Measurements from ENCODE around the gene BPIFB3.

The BPIFB3 gene

DNA sequence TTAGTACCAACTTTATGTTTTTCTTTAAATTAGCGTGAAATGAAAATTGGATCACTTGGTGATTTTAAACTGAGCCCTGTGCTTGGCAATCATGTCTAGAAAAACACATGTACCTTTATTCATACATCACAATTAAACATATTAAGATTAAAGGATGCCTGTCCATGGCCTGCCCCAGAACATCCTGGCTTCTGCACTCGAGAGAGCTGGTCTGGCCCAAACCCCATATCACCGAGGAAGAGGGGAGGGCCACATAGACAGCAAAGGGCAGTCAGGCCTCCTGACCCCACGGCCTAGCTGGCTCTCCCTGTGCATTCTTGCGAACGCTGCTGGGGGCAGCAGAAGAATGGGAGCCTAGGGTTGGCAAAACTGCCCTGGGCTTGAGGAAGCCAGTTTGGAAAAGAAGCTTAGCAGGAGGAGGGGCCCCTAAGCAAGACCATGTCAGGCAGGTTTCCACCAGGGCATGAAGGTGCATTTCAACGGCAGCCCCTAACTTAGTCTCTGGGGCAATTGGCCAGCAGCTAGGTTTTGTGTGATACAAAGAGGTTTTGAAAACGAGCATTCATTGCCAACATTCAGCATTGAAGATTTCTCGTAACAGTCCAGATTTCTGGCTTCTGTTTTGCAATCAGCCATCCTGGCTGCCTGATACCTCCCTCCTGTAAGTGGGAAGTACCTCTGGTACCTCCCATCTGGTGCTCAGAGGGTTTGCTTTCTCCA, 8.6 kb downstream of the BPIFB3 start:
- no peak for DNase-seq (ENCODE audit: low read depth)

DNA sequence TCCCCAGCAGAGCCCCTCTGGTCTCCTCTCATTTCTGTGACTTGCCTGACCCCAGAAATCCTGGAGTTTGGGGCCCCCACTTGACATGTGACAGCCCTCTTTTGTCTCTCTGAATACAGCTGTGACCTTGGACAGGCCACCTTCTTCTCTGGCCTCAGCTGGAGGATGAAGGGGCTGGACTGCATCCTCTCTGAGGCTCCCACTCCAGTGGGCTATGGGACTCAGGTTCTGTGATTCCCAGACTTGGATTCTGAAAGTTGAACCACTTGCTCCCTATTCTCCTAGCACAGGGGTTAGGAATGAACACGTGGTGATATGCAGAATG, 9.1 kb downstream of the BPIFB3 start:
- no peak for DNase-seq (ENCODE audit: low read depth)

DNA sequence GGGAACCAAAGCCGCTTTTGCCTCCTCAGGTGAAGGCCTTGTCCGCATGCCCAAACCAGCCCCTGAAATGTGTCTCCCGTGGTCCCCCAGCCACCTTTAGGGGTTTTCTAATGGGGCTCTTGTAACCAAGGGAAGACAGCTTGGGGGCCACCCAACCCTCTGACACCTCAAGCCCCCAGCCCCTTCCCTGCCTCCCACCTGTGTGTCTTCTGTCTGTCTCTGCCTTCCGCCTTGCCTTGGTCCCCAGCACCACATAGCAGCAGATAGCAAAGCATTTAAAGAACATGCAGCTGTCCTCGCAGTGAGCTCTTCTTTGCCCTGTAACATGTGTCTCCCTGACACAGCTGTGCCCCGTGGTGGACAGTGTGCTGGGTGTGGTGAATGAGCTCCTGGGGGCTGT, 9.6 kb downstream of the BPIFB3 start:
- DNase-seq (ENCODE audit: low read depth), result no peak

DNA sequence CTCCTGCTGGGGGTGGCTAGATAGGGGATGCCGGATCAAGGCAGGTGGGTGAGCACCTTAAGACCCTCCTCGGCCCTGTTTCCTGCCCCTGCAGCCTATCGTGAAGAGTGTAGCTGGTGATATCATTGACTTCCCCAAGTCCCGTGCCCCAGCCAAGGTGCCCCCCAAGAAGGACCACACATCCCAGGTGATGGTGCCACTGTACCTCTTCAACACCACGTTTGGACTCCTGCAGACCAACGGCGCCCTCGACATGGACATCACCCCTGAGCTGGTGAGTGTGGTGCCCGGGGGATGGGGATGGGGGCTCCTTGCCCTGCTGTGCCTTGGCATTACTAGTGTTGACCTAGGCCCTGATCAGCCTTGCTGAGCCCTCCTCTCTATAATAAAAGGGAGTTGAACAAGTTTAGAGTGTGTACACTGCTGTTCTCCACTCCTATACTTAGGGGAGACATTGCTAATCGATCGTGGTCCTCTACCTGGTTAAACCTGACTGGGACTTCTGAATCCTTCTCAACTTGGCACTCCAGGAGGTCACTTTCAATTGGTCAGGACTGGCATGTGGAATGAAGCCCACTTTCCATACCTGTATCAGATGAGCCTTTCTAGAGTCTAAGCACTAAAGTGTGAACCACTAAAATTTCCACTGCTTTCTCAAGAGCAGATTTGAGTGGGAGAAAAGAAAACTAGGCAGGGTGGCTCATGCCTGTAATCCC, 11.0 kb downstream of the BPIFB3 start:
- no peak for DNase-seq (ENCODE audit: low read depth)

DNA sequence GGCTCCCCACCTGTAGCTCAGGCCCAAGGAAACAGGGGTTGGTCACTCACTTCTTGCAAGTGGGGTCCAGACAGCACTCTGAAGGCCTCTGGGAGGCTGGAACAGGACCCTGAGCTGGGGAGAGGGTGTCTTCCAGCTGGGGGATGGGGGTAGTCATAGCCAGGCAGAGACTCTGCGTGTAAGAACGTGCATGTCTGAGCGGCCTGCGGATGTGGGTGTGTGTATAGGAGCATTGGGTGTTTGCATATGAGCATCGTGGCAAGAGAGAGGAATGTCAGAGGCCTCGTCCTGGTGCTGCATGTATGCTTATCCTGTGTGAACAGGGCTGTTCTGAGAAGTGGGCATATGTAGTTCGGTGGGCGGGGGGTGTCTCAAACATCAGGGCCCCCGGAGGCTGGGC, 12.1 kb downstream of the BPIFB3 start:
- DNase-seq (ENCODE audit: low read depth), result no peak

DNA sequence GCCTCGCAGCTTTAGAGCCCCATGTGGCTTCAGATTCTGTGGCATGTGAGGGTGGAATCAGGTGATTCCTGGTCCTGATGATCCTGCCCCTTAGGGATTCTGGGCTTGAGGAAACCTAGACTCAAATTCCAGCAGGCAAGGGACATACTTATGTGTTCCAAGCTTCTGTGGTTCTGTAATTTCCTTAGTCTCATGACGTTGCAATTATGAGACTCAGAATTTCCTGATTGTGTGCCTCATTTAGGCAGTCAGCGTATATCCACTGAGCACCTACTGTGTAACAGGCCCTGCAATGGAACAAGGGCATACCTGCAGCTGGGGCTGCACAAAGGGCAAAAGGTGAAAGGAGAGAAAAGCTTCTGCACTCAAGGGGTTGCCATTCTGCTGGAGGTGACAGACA, 14.1 kb downstream of the BPIFB3 start:
- DNase-seq (ENCODE audit: low read depth), result no peak

DNA sequence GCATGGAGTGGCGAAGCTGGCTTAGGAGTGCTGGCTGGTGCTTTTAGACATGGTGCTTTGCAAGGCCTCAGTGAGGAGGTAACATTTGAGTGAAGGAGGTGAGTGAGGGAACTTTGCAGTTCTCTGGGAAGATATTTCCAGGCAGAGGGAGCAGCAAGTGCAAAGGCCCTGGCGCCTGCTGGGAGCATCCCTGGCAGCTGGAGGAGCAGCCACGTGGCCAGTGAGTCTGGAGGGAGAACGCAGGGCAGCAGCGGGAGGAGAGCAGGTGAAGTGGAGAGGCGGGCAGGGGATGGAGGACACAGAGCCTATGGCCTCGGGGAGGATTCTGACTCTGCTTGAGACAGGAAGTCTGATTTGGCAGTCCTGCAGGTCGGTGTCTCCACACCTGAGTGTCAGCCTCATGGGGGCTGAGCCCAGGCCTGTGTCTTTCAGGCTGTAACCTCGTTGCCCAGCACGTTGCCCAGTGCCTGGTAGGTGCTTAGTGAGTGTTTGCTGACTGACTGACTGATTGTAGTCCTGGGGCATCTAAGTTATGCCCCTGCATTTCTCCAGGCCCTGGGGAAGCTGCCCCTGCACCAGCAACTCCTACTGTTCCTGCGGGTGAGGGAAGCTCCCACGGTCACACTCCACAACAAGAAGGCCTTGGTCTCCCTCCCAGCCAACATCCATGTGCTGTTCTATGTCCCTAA, 14.7 kb downstream of the BPIFB3 start:
- DNase-seq (ENCODE audit: low read depth), result no peak

DNA sequence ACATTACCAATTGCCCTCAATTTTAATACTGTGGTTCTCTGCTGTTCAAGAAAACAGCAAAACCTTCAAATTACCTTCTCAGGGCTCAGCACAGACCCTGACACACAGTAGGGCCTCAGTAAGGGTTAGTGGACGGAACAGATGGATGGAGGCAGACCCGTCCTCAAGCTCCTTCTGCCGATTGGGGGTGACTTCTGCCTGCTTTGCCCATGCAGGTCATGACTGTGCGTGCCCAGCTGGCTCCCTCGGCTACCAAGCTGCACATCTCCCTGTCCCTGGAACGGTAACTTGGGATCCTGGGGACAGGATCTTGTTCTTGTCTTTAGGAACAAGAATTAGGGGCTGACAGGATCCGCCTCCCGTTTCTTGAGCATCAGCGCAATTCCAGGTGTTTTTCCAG, 16.0 kb downstream of the BPIFB3 start:
- no peak for DNase-seq (ENCODE audit: low read depth)

DNA sequence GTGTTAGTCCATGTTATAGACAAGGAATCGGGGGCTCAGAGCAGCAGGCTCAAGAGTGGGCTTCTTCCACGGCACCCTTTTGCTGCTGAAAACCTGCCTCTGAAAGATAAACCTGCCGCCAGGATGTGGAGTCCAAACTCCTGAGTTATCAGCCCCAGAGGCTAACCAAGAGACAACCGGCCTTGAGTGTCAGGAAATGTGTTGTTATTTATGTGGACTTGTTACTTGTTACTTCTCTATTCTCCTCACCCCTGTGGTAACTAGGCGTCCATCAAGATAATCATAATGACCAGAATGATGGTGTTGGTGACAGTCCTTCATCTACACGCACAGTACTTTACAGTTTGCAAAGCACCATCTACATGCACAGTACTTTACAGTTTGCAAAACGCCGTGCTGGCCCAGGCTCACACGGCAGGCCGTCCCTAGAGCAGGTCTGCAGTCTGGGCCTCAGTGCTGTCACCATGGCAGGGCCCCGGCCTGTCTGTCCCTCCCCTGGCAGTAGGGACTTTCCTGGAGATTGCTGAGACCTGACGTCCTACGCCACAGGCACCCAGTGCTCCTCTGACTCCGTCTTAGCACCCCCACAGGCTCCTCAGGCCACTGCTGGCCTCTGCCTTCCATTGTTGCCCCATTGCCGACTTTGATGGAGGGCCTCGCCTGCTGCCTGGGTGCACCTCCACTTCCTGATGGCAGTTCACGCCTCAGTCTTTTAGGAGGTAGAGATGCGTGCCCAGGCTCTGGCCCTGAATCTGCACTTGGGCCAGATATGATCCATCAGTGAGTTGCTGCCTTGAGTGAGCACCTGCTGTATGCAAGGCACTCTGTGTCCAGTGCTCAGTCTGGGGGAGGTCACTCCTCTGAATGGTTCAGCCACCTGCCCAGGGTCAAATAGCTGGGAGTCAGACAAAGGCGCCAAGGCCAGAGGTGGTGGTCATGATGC, 16.7 kb downstream of the BPIFB3 start:
- no peak for DNase-seq (ENCODE audit: low read depth)

DNA sequence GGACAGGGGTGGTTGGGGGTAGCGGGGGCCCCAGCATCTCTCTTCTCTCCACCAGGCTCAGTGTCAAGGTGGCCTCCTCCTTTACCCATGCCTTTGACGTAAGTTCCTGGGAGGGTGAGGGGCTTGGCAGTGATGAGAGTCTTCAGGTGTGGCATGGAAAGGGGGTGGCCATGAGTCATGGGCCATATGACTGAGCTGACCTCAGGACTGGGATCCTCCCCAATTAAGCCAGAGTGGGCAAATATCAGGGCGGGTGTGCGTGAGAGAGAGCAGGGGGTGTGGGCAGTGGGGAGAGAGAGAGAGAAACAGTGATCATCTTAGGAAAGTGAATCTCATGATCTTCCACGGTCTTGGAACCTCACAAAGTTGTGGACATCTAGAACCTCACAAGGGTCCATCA, 17.5 kb downstream of the BPIFB3 start:
- DNase-seq (ENCODE audit: low read depth), result no peak

DNA sequence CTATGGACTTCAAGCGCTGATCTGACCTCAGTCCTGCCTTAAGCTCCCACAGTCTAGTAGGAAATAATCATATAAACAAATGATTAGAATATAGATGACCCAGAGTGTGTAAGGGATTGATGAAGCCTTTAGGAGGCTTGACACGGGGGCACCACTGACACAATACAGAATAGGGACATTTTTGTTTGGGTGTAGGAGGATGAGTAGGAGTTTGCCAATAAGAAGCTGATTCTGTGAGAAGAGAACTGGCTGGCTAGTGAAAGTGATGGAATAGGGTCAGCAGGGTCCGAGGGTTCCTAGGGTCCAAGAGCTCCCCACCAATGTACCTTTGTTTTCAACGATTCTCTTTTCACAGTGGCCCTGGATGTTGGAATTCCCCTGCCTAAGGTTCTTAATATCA, 18.7 kb downstream of the BPIFB3 start:
- no peak for DNase-seq (ENCODE audit: low read depth)

DNA sequence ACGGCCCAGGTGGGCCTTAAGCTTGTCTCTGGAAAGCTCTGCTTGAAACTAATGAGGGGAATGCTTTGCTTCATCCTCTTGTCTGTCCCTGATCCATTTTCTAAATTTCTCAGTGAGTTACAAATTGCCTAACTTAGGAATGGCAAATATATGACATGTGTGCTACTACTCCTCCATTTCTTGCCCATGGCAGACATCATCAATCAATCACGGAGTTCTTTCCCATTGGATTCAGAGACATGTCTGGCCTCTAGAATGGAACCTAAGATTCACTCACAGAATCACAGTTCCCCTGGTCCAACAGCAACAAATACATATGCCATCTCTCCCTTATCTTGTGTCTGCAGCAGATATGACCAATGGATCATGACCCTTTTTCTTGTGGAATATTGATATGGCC, 19.1 kb downstream of the BPIFB3 start:
- DNase-seq (ENCODE audit: low read depth), result no peak

DNA sequence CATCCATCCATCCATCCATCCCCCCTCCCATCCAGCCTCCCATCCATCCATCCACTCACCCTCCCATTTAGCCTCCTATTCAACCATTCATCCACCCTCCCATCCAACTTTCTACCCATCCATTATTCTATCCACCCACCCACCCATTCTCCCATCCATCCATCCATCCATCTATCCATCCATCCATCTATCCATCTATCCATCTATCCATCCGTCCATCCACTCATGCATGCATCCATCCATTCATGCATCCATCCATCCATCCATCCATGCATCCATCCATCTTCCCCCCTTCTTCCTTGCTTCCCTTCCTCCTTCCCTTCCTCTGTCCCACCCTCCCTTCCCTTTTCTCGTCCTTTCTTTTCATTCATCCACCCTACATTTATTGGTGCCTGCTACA, 21.0 kb downstream of the BPIFB3 start:
- no peak for DNase-seq (ENCODE audit: low read depth)

DNA sequence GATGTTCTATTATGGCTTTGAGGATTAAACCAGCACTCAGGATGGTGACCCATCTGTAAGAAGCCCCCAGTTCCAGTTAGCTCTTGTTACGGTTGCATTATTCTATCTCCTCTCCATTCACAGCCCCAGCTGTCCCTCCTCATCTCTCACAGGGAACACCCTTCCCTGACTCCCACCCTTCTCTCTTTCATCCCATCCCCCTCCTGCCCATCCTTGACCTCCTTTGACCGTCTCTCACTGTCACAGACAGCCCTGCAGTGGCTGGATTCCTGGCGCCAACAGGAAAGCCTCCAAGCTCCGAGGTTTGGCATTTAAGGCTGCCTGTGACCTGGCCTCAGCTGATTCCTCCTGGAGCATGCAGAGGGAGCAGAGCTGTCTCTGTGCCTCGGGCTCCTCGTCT, 21.6 kb downstream of the BPIFB3 start:
- no peak for DNase-seq (ENCODE audit: low read depth)

DNA sequence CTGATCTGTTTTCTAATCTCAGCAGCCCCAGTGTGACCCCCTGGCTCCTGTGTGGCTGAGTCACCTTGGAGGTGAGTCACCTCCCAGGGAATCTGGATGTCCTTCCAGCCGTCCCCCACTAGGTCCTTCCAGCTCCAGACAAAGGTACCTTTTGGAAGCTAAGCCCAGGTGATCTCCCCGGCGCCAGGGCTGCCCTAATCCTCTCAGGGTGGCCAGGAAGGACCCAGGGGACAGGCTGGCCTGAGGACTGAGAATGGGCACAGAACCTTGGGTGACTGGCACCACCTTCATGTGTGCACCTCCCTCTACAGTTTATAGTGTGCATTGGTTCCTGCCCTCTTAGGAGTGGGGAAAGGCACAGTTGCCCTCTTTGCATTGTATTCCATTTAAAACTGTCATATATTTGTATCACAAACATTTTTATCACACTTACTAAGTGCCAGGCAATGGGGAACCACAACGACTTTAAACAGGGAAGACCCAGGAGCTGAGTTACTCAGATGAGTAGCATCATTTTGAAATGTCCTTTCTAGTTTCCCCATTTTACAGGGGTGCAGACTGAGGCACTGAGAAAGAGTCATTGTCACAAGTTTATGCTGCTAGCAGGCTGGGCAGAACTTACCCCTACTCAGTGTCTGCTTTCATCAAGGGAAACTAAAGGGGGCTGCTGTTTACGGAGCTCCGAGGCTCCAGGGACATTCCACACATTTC, 23.1 kb downstream of the BPIFB3 start:
- DNase-seq (ENCODE audit: low read depth), result no peak

DNA sequence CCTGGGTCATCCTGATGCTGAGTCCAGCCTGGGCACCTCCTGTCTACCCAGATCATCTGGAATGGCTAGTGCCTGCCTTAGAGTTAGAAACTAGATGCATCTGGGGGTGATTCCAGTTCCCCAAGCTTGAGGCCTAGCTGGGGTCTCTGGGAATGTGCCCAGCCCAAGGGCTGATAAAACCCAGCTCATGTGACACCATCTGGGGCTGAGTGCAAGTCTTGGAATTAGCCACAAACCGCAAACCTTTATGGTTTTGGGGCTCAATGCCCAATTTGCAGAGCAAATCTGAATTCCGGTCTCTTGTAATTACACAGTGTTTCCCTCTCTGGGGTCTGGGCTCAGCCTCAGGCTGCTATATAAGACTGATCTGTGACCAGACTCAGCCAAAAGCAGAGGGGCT, 25.6 kb downstream of the BPIFB3 start, which contains the start of gene BPIFB4:
BPIFB4 (plus strand) TSS at position 385 of the 400 bp plus-strand sequence. CDS start 1,884 bp downstream, outside the sequence.
- no peak for DNase-seq (ENCODE audit: low read depth)

DNA sequence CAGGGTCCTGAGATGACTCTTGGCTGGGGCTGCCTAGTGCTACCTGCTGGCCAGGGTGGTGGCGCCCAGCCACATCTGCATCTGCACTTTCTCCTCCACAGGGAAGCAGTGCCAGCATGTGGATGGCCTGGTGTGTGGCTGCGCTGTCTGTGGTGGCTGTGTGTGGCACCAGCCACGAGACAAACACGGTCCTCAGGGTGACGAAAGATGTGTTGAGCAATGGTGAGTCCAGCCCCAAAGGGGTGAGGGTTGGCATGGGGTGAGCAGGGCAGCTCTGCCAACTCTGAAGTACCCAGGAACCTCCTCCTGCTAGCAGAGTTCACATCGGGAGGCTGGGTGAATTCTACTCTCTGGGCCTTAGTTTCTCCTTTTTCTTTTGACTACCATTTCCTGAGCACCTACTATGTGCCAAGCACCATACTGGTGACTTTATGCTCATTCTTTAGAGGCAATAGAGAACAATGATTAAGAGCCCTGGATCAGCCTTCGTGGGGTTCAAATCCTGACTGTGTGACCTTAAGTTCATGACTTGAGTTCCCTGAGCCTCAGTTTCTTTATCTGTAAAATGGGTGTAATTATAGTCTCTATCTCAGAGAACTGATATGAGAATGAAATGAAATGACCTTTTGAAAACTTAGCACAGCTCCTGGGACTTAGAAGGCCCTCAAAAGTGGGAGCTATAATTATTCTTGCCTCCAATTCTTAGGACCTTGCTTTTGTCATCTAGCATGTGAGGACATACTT, 27.9 kb downstream of the BPIFB3 start:
- no peak for DNase-seq (ENCODE audit: low read depth)

DNA sequence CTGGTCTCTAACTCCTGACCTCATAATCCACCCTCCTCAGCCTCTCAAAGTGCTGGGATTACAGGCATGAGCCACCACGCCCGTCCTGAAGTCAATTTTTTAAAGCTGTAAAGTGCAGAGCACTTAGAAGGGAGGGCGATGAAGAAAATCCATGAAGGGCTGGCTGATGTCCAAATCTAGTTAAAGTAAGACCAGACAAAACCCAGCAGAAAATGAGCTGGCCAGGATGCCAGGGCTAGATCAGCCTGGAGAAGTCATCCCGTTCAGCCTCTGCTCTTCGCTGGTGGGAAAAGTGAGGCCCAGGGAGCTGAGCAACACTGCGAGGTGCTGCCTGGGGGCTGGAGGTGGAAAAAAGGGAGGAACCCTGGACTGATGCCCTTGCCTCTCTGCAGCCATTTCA, 28.8 kb downstream of the BPIFB3 start:
- DNase-seq (ENCODE audit: low read depth), result no peak

DNA sequence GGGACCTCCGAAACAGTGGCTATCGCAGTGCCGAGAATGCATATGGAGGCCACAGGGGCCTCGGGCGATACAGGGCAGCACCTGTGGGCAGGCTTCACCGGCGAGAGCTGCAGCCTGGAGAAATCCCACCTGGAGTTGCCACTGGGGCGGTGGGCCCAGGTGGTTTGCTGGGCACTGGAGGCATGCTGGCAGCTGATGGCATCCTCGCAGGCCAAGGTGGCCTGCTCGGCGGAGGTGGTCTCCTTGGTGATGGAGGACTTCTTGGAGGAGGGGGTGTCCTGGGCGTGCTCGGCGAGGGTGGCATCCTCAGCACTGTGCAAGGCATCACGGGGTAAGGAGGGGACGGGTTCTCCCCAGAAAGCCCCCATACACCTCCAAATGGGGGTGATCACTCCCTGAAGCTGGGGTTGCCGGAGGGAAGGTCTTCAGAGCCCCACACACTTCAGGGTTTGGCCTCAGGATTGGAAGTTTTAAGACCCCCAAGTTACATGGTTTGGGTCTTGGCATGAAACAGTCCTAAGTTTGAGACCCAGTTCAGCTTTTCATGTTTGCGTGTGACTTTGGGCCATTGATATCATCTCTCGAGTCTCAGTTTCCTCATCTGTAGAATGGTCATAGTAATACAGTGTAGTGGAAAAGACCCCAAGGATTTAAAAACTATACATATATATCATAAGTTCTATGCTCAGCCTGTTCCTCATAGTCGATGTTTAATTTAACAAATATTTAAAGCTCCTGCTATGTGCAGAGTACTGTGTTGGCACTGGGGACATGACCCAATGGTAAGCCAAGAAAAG, 30.0 kb downstream of the BPIFB3 start:
- no peak for DNase-seq (ENCODE audit: low read depth)

DNA sequence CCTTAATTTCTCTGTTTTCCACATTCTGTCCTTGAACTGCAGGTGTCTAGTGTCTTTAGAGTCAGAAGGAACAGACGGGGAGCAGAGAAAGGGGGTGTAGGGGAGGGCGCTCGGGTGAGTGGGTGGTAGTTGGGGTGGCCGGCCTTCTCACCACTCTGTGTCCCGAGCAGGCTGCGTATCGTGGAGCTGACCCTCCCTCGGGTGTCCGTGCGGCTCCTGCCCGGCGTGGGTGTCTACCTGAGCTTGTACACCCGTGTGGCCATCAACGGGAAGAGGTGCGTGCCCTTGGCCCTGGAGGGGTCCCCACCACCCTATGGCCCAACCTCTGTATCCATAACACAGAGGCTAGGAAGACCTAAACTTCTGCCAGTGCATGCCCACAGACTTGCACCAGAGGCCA, 31.0 kb downstream of the BPIFB3 start:
- DNase-seq (ENCODE audit: low read depth), result no peak

All from activated T-cell treated with anti-CD3 and anti-CD28 coated beads for 48 hours (primary cell).